Body of pancreas (tissue), 4 donors: Measurements from ENCODE around the gene RIPOR2.

Experiments
- CTCF ChIP-seq, 7 experiments: fragments of 450-650 bp in 4 of 7; fragments of 200-600 bp in 3 of 7; sonication (generic) in 3 of 7; IDR thresholded peaks; one replicate each; pipeline ENCODE4 v1.5.1; 2016 to 2019; ENCODE audit warnings: antibody characterized with exemption in 7 of 7
- POLR2A ChIP-seq, 3 donors: fragments of 450-650 bp; IDR thresholded peaks; one replicate each; pipeline ENCODE4 v1.6.1; 2016; ENCODE audit warnings: antibody characterized with exemption in 3 of 3, mild to moderate bottlenecking in 2 of 3

- TF ChIP-seq CTCF (IDR thresholded peaks at IDR 0.05) (no peak), POLR2A (IDR thresholded peaks at IDR 0.05) (no peak)
Measured at GRCh38 chr6:24947636-24948035, 11.9 kb upstream of the RIPOR2 start.
